Lung (tissue), 13 donors: ENCODE data around the gene TMEM14B. TPM values are rescaled to one million over a fixed set of nuclear protein-coding genes. Genes with fewer than 3 reads are reported as not detected.
A peak's percentile ranks its signal among the peaks of the same experiment; 100 is the strongest.

Experiments used
- ATAC-seq: fragments of 200-7000 bp; cut with Tn5 transposase; one replicate; pipeline ENCODE4 v1.9.1; 2020; ENCODE audit warnings: moderate number of reproducible peaks; ENCODE audit not compliant: insufficient read depth, low FRiP score
- DNase-seq, 3 donors: peaks; one replicate each; pipeline ENCODE4 v3.0.0-alpha.2; 2013 to 2017
- H3K27ac ChIP-seq, 2 donors: one replicate each; pipeline ENCODE4 v1.5.1; 2013; ENCODE audit warnings: mild to moderate bottlenecking in 2 of 2, moderate library complexity in 2 of 2, control low read depth in 1 of 2, inconsistent platforms in 1 of 2, low read depth in 1 of 2, low read length in 1 of 2
- H3K27me3 ChIP-seq, 3 donors: one replicate each; pipeline ENCODE4 v1.5.1; 2013; ENCODE audit warnings: low read length in 2 of 3; ENCODE audit not compliant: control insufficient read depth in 3 of 3, insufficient read depth in 3 of 3
- H3K36me3 ChIP-seq, 4 donors: one replicate each; pipeline ENCODE4 v1.5.1; 2013; ENCODE audit warnings: low read length in 4 of 4, mild to moderate bottlenecking in 1 of 4, moderate library complexity in 1 of 4; ENCODE audit not compliant: control insufficient read depth in 4 of 4, insufficient read depth in 4 of 4
- H3K4me1 ChIP-seq, 5 donors: one replicate each; pipeline ENCODE4 v1.5.1; 2013; ENCODE audit warnings: low read length in 5 of 5, mild to moderate bottlenecking in 2 of 5, moderate library complexity in 1 of 5; ENCODE audit not compliant: control insufficient read depth in 5 of 5, insufficient read depth in 5 of 5
- H3K4me3 ChIP-seq: one replicate; pipeline ENCODE4 v1.5.1; 2013; ENCODE audit warnings: mild to moderate bottlenecking, control low read depth, moderate library complexity
- H3K9ac ChIP-seq, 2 donors: one replicate each; pipeline ENCODE4 v1.5.1; 2013; ENCODE audit warnings: low read length in 2 of 2, control low read depth in 1 of 2; ENCODE audit not compliant: insufficient read depth in 1 of 2
- H3K9me3 ChIP-seq, 4 donors: one replicate each; pipeline ENCODE4 v1.5.1; 2013; ENCODE audit warnings: low read length in 3 of 4, mild to moderate bottlenecking in 1 of 4, moderate library complexity in 1 of 4; ENCODE audit not compliant: control insufficient read depth in 4 of 4, insufficient read depth in 3 of 4
- WGBS, 2 donors: extraction: QIAGEN DNeasy Blood & Tissue Kit; methylation state at CpG; one replicate each; pipeline ENCODE4 v1.1.7; 2013; 5-methylcytosine and 5-hydroxymethylcytosine counted together
- polyA plus RNA-seq, 2 donors: library from polyadenylated mRNA; stranded (reverse); fragments of 200-250 nt; gene quantifications; one replicate each; pipeline ENCODE4 v1.2.1, GENCODE V29; 2013
- small RNA-seq: library from RNA; depleted of rRNA; stranded (forward); fragments of <200 nt; gene quantifications from one replicate; pipeline ENCODE3, GENCODE V24; 2014; ENCODE audit warnings: low replicate concordance
- total RNA-seq, 2 donors: library from RNA; depleted of rRNA in 1 of 2; stranded (reverse); fragments of >200 nt in 1 of 2; gene quantifications; one replicate each; pipeline ENCODE4 v1.2.1, GENCODE V29; 2014 to 2021
- TF ChIP-seq, protein P1 (sequence below): IDR thresholded peaks from 2 replicates; pipeline ENCODE4 v1.5.1; 2012; ENCODE audit warnings: mild to moderate bottlenecking; ENCODE audit errors: control extremely low read depth, extremely low read depth
- donor health status: control.
- donor health status: control.
- donor health status: Bipolar disorder and iron deficiency.
- donor health status: healthy.
- donor health status: DM: yes; HTN: yes; CAD: no.

Gene TMEM14B
- total and polyA plus RNA-seq, 4 donors, result 45.6 to 112 (median 62.4) TPM

- no peak for DNase-seq
- Histone ChIP-seq H3K9ac (no peak overlapping the region), H3K4me1 (no peaks in the 10 kb centered on the region), H3K9me3 (no peaks in the 10 kb centered on the region), H3K27me3 (no peaks in the 10 kb centered on the region), H3K27ac (no peak overlapping the region), H3K36me3 (peaks cover 0 to 7% (median 2%) of the 10 kb centered on the region in 4 donors), H3K4me3 (no peak overlapping the region)
- no peak for ATAC-seq
- 70 to 83% methylated on average over 3 of the region's 3 CpGs for WGBS, 2 donors
- TF ChIP-seq, protein P1, sequence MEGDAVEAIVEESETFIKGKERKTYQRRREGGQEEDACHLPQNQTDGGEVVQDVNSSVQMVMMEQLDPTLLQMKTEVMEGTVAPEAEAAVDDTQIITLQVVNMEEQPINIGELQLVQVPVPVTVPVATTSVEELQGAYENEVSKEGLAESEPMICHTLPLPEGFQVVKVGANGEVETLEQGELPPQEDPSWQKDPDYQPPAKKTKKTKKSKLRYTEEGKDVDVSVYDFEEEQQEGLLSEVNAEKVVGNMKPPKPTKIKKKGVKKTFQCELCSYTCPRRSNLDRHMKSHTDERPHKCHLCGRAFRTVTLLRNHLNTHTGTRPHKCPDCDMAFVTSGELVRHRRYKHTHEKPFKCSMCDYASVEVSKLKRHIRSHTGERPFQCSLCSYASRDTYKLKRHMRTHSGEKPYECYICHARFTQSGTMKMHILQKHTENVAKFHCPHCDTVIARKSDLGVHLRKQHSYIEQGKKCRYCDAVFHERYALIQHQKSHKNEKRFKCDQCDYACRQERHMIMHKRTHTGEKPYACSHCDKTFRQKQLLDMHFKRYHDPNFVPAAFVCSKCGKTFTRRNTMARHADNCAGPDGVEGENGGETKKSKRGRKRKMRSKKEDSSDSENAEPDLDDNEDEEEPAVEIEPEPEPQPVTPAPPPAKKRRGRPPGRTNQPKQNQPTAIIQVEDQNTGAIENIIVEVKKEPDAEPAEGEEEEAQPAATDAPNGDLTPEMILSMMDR, result no peak
Measured at GRCh38 chr6:10794239-10794638, 46.6 kb downstream of the TMEM14B start.

DNA sequence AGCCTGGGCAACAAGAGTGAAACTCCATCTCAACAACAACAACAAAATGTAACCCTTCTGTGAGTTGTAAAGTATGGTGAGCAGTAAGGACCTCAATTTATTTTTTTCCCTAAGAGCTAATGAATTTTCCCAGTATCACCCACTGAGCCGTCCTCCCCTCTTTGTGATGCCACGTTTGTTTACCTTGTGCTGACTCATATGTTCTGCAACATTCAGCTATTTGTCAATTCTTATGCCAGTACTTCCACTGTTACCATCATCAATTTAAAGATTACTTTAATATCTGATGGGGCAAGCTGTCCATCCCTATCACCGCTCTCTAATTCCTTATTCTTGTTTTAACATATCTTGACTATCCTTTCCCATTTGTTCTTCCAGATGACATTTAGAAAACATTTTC, 53.2 kb downstream of the TMEM14B start:
- Histone ChIP-seq H3K4me3 (no peak overlapping the region), H3K36me3 (no peaks in the 10 kb centered on the region), H3K9ac (no peak overlapping the region), H3K9me3 (no peaks in the 10 kb centered on the region), H3K27ac (no peak overlapping the region), H3K27me3 (no peaks in the 10 kb centered on the region), H3K4me1 (no peaks in the 10 kb centered on the region)
- WGBS, 2 donors, result 57 to 59% methylated on average over 3 of the region's 3 CpGs
- ATAC-seq, result no peak
- no peak for DNase-seq
- TF ChIP-seq, protein P1, result no peak

DNA sequence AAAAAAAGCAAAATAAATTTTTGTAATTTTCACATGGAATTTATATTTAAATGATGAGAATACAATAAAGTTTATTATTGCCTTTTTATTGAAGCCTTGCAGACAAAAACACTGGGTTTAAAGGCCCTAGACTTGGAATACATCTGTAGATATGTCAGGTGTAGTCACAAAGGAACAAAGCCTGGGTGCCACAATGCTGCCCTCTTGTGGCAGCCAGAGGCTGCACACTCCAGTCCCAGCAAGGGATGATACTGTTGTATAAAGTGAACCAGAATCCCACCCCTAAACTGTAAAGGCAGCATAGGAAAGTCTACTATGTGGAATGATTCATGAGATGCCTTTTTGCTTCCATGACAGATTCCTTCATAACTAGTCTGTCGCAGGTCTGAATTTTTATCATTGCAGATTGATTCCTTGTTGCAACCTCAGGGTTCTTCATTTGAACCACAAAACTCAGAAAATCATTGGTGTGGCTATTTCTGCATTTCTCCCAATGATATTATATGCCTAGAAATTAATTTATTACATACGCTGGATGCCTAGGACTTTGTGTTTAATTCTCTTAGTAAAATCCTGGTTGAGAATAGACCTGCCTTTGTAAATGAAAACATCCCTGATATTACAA, 53.7 kb downstream of the TMEM14B start:
- H3K4me3 ChIP-seq, result no peak overlapping the region
- peak; percentile 85 for ATAC-seq
- no peaks in the 10 kb centered on the region for H3K27me3 ChIP-seq
- no peaks in the 10 kb centered on the region for H3K36me3 ChIP-seq
- TF ChIP-seq, protein P1, result peak; percentile 85
- WGBS, 2 donors, result 40 to 49% methylated on average over 2 of the region's 2 CpGs
- no peaks in the 10 kb centered on the region for H3K4me1 ChIP-seq
- DNase-seq, result peak; percentile 56 to 63 (median 63)
- H3K27ac ChIP-seq, result no peak overlapping the region
- no peaks in the 10 kb centered on the region for H3K9me3 ChIP-seq
- no peak overlapping the region for H3K9ac ChIP-seq

Small RNAs within 50 kb of the gene (small RNA-seq; reads per million reads assigned to genes)
- gene RNA5SP203, result not detected

Other genes with a start within 250 kb of the TMEM14B start
- gene GCNT2, start 226.5 kb upstream of the TMEM14B start, total RNA-seq, result 10 to 100 TPM; 21.6 to 57.4 TPM
- 1 to 10 TPM; 7.8 to 9.9 TPM for gene GCNT2, start 226.5 kb upstream of the TMEM14B start, polyA plus RNA-seq
- gene C6orf52, start 53.2 kb upstream of the TMEM14B start, total RNA-seq, result 1 to 10 TPM; 1.3 to 3.5 TPM
- gene C6orf52, start 53.2 kb upstream of the TMEM14B start, polyA plus RNA-seq, result 1 to 10 TPM; 1.3 to 2.5 TPM
- 10 to 100 TPM in 1 of 2 donors, 1 to 10 TPM in 1; 6.1 to 10.7 TPM for gene PAK1IP1, start 52.8 kb upstream of the TMEM14B start, total RNA-seq
- 10 to 100 TPM; 11.3 to 16.9 TPM for gene PAK1IP1, start 52.8 kb upstream of the TMEM14B start, polyA plus RNA-seq
- gene TMEM14C, start 24.7 kb upstream of the TMEM14B start, total RNA-seq, result 10 to 100 TPM; 52.8 to 78.7 TPM
- 100 to 1,000 TPM in 1 of 2 donors, 10 to 100 TPM in 1; 77.9 to 173 TPM for gene TMEM14C, start 24.7 kb upstream of the TMEM14B start, polyA plus RNA-seq
- gene MAK, start 90.7 kb downstream of the TMEM14B start, total RNA-seq, result 1 to 10 TPM; 3.2 to 4.6 TPM
- 1 to 10 TPM; 1.0 to 2.1 TPM for gene MAK, start 90.7 kb downstream of the TMEM14B start, polyA plus RNA-seq
- not detected for gene GCM2, start 134.2 kb downstream of the TMEM14B start, total RNA-seq
- gene GCM2, start 134.2 kb downstream of the TMEM14B start, polyA plus RNA-seq, result not detected
- 1 to 10 TPM in 1 of 2 donors, under 1 TPM in 1; 0.49 to 5.3 TPM for gene SYCP2L, start 139.2 kb downstream of the TMEM14B start, total RNA-seq
- under 1 TPM; 0.49 to 0.89 TPM for gene SYCP2L, start 139.2 kb downstream of the TMEM14B start, polyA plus RNA-seq